Caco-2 (cell line): Measurements from ENCODE around the gene PLXNA1. TPM values are rescaled to one million over a fixed set of nuclear protein-coding genes. Genes with fewer than 3 reads are reported as not detected.

Experiments
- BruUV-seq: library from RNA; stranded (reverse); fragments of 400-500 nt; replicated peaks from 2 replicates; lab custom pipeline; 2021; lab: Mats Ljungman, UMichigan
- CTCF ChIA-PET: fragments of 300-600 bp; sonication (Branson Sonifier 250); formaldehyde crosslinking; loops from one replicate; lab custom pipeline; 2022; ENCODE audit warnings: antibody characterized with exemption; lab: Charles Lee
- POLR2A ChIA-PET: fragments of 300-600 bp; sonication (Branson Sonifier 250); formaldehyde crosslinking; loops from one replicate; lab custom pipeline; 2022; ENCODE audit warnings: antibody characterized with exemption; lab: Charles Lee
- DNase-seq, 2 experiments: peaks; one replicate each; pipeline versions ENCODE4 v3.0.0 to v3.0.0-alpha.2; 2020 to 2022
- H3K27me3 ChIP-seq: replicated peaks from 2 replicates; pipeline ENCODE4 v1.6.0; 2011; ENCODE audit warnings: low read length; ENCODE audit not compliant: control insufficient read depth, insufficient read depth
- H3K36me3 ChIP-seq: 2 replicates; pipeline ENCODE4 v1.5.1; 2011; ENCODE audit warnings: low read length; ENCODE audit not compliant: control insufficient read depth, insufficient read depth
- H3K4me1 ChIP-seq: fragments of 250-450 bp; sonication (Bioruptor Pico); 2 replicates; pipeline ENCODE4 v1.5.1; 2020; ENCODE audit warnings: mild to moderate bottlenecking
- H3K4me3 ChIP-seq: 2 replicates; pipeline ENCODE4 v1.5.1; 2011; ENCODE audit warnings: low read depth, mild to moderate bottlenecking, control low read depth, low read length
- H3K9me3 ChIP-seq: fragments of 250-450 bp; sonication (Bioruptor Pico); 2 replicates; pipeline ENCODE4 v1.5.1; 2020; ENCODE audit warnings: mild to moderate bottlenecking, moderate library complexity
- H3K27ac Mint-ChIP-seq: one replicate; pipeline ENCODE4 v1.8.0; 2022; ENCODE audit warnings: mixed read lengths; ENCODE audit not compliant: unreplicated experiment
- H3K27me3 Mint-ChIP-seq: one replicate; pipeline ENCODE4 v1.8.0; 2022; ENCODE audit warnings: mixed read lengths; ENCODE audit not compliant: insufficient read depth, unreplicated experiment
- H3K36me3 Mint-ChIP-seq: one replicate; pipeline ENCODE4 v1.8.0; 2022; ENCODE audit warnings: mild to moderate bottlenecking, mixed read lengths; ENCODE audit not compliant: insufficient read depth, unreplicated experiment
- H3K4me1 Mint-ChIP-seq: one replicate; pipeline ENCODE4 v1.8.0; 2022; ENCODE audit warnings: low read depth, mixed read lengths; ENCODE audit not compliant: unreplicated experiment
- H3K4me3 Mint-ChIP-seq: one replicate; pipeline ENCODE4 v1.8.0; 2022; ENCODE audit warnings: mild to moderate bottlenecking, moderate library complexity, mixed read lengths; ENCODE audit not compliant: unreplicated experiment
- H3K9me3 Mint-ChIP-seq: one replicate; pipeline ENCODE4 v1.8.0; 2022; ENCODE audit warnings: mixed read lengths; ENCODE audit not compliant: unreplicated experiment
- CTCF ChIP-seq, 2 experiments: fragments of 200-600 bp in 1 of 2; IDR thresholded peaks; 1 replicate in 1 of 2; 2 replicates in 1 of 2; pipeline versions ENCODE4 v1.5.1 to v1.8.0; 2011 to 2022; ENCODE audit warnings: antibody characterized with exemption in 1 of 2, control low read depth in 1 of 2, inconsistent platforms in 1 of 2, low read depth in 1 of 2, low read length in 1 of 2, mild to moderate bottlenecking in 1 of 2, moderate library complexity in 1 of 2; ENCODE audit not compliant: insufficient read depth in 1 of 2, severe bottlenecking in 1 of 2, unreplicated experiment in 1 of 2
- intact Hi-C: fragments of 100-400 bp; cut with micrococcal nuclease; formaldehyde crosslinking; loops from one replicate; pipeline ENCODE4 v1.10.0; 2022; ENCODE audit not compliant: unreplicated experiment
- total RNA-seq: library from RNA; stranded (reverse); gene quantifications from 2 replicates; pipeline ENCODE4 v1.2.3, GENCODE V29; 2022

Gene PLXNA1
- total RNA-seq, 1 experiment from 2014 or later: 95.1 TPM

- ChIA-PET CTCF (no interaction called here), POLR2A (no interaction called here)
- Mint-ChIP-seq H3K9me3 (no peaks in the 10 kb centered on the region), H3K36me3 (peaks cover 67% of the 10 kb centered on the region), H3K4me1 (no peaks in the 10 kb centered on the region), H3K27me3 (no peaks in the 10 kb centered on the region), H3K27ac (no peak overlapping the region), H3K4me3 (no peak overlapping the region)
- intact Hi-C loops: no loop called here
- no peaks in the 10 kb centered on the region for H3K9me3 ChIP-seq
- H3K4me1 ChIP-seq: no peaks in the 10 kb centered on the region
- H3K27me3 ChIP-seq: no peaks in the 10 kb centered on the region
- no peak overlapping the region for H3K4me3 ChIP-seq
- no TSS peak for BruUV-seq
- DNase-seq: no peak
- H3K36me3 ChIP-seq: no peaks in the 10 kb centered on the region; the same call in 1 of the 2 replicates
- TF ChIP-seq CTCF (IDR thresholded peaks at IDR 0.05; ENCODE audit: insufficient read depth in 1 of 2, low read depth in 1 of 2, low read length in 1 of 2, severe bottlenecking in 1 of 2, unreplicated experiment in 1 of 2): no peak
Observed at GRCh38 chr3:127027061-127027735, 44.3 kb downstream of the PLXNA1 start.

GRCh38 chr3:127027811-127028548, 45.1 kb downstream of the PLXNA1 start:
- no peaks in the 10 kb centered on the region for H3K9me3 Mint-ChIP-seq
- no peak overlapping the region for H3K27ac Mint-ChIP-seq
- H3K4me3 ChIP-seq: no peak overlapping the region
- no peaks in the 10 kb centered on the region for H3K4me1 ChIP-seq
- H3K36me3 ChIP-seq: no peaks in the 10 kb centered on the region; the same call in 1 of the 2 replicates
- no TSS peak for BruUV-seq
- H3K9me3 ChIP-seq: no peaks in the 10 kb centered on the region
- no peak overlapping the region for H3K4me3 Mint-ChIP-seq
- CTCF ChIA-PET: no interaction called here
- H3K36me3 Mint-ChIP-seq: peaks cover 69% of the 10 kb centered on the region
- POLR2A ChIA-PET: no interaction called here
- no peaks in the 10 kb centered on the region for H3K27me3 ChIP-seq
- TF ChIP-seq CTCF (IDR thresholded peaks at IDR 0.05; ENCODE audit: insufficient read depth in 1 of 2, low read depth in 1 of 2, low read length in 1 of 2, severe bottlenecking in 1 of 2, unreplicated experiment in 1 of 2): no peak
- H3K4me1 Mint-ChIP-seq: no peaks in the 10 kb centered on the region
- intact Hi-C loops: no loop called here
- H3K27me3 Mint-ChIP-seq: no peaks in the 10 kb centered on the region
- no peak for DNase-seq

GRCh38 chr3:127028781-127029657, 46.1 kb downstream of the PLXNA1 start:
- DNase-seq: no peak
- Histone ChIP-seq H3K27me3 (no peaks in the 10 kb centered on the region), H3K4me1 (no peaks in the 10 kb centered on the region), H3K9me3 (no peaks in the 10 kb centered on the region), H3K36me3 (no peaks in the 10 kb centered on the region; the same call in 1 of the 2 replicates), H3K4me3 (no peak overlapping the region)
- ChIA-PET POLR2A (no interaction called here), CTCF (no interaction called here)
- Mint-ChIP-seq H3K27me3 (no peaks in the 10 kb centered on the region), H3K9me3 (no peaks in the 10 kb centered on the region), H3K36me3 (peaks cover 67% of the 10 kb centered on the region), H3K4me1 (no peaks in the 10 kb centered on the region), H3K27ac (no peak overlapping the region), H3K4me3 (no peak overlapping the region)
- intact Hi-C loops: no loop called here
- no peak for TF ChIP-seq CTCF (IDR thresholded peaks at IDR 0.05; ENCODE audit: insufficient read depth in 1 of 2, low read depth in 1 of 2, low read length in 1 of 2, severe bottlenecking in 1 of 2, unreplicated experiment in 1 of 2)
- no TSS peak for BruUV-seq
